ENCODE measurements around the gene ZNF136.
A peak's percentile ranks its signal among the peaks of the same experiment; 100 is the strongest.

Gene ZNF136

GRCh38 chr19:12139269-12139668 is 23.6 kb upstream of the ZNF136 start:
- ChIA-PET CTCF (interaction anchor here (1.5 kb wide), 1 partner anchor 13 kb away, joined by 7 read pairs; no protein-coding TSS in a partner anchor), POLR2A (interaction anchor here (0.5 to 1.3 kb wide), 4 partner anchors 17 to 564 kb away, joined by 3 to 20 read pairs (median 6); partner anchors contain the start of genes ZNF136 and ZNF625)
- H3K4me3 ChIP-seq (ENCODE audit: low read depth, low read length), result peak overlapping the region; percentile 63
- H3K36me3 ChIP-seq (ENCODE audit: control insufficient read depth in 2 of 2, insufficient read depth in 1 of 2, low read length in 2 of 2), result peaks cover 21 to 46% of the 10 kb centered on the region in 2 experiments
- H3K9me3 ChIP-seq (ENCODE audit: control insufficient read depth, insufficient read depth, low read depth, low read length), result no peaks in the 10 kb centered on the region
- no peak overlapping the region for H3K27ac ChIP-seq (ENCODE audit: extremely low read depth, low read depth, low read length)
- TF ChIP-seq SCRT2 (tag by site-specific recombination; IDR thresholded peaks at IDR 0.05) (no peak), ZBTB7A (tag by site-specific recombination; IDR thresholded peaks at IDR 0.05; ENCODE audit: low read depth) (no peak), PRDM6 (tag by site-specific recombination; IDR thresholded peaks at IDR 0.05) (no peak), ZNF639 (tag by site-specific recombination; IDR thresholded peaks at IDR 0.05) (no peak), OSR2 (tag by site-specific recombination; IDR thresholded peaks at IDR 0.05) (no peak), ZNF239 (tag by site-specific recombination; IDR thresholded peaks at IDR 0.05) (no peak), ZNF791 (tag by site-specific recombination; IDR thresholded peaks at IDR 0.05) (no peak), SP3 (tag by site-specific recombination; IDR thresholded peaks at IDR 0.05) (no peak), ZNF692 (tag by site-specific recombination; IDR thresholded peaks at IDR 0.05) (no peak), ZNF184 (tag by site-specific recombination; IDR thresholded peaks at IDR 0.05) (no peak), INSM2 (tag by site-specific recombination; IDR thresholded peaks at IDR 0.05) (no peak), ZNF132 (tag by site-specific recombination; IDR thresholded peaks at IDR 0.05; ENCODE audit: borderline replicate concordance) (no peak), SALL2 (tag by site-specific recombination; IDR thresholded peaks at IDR 0.05; ENCODE audit: borderline replicate concordance) (no peak), ZNF248 (tag by site-specific recombination; IDR thresholded peaks at IDR 0.05) (no peak), ZNF426 (tag by site-specific recombination; IDR thresholded peaks at IDR 0.05) (no peak), GLIS2 (tag by site-specific recombination; IDR thresholded peaks at IDR 0.05) (no peak), ZNF830 (tag by site-specific recombination; IDR thresholded peaks at IDR 0.05; ENCODE audit: low read depth) (no peak), GLIS1 (tag by site-specific recombination; IDR thresholded peaks at IDR 0.05) (no peak)
- TF ChIP-seq, protein P1, sequence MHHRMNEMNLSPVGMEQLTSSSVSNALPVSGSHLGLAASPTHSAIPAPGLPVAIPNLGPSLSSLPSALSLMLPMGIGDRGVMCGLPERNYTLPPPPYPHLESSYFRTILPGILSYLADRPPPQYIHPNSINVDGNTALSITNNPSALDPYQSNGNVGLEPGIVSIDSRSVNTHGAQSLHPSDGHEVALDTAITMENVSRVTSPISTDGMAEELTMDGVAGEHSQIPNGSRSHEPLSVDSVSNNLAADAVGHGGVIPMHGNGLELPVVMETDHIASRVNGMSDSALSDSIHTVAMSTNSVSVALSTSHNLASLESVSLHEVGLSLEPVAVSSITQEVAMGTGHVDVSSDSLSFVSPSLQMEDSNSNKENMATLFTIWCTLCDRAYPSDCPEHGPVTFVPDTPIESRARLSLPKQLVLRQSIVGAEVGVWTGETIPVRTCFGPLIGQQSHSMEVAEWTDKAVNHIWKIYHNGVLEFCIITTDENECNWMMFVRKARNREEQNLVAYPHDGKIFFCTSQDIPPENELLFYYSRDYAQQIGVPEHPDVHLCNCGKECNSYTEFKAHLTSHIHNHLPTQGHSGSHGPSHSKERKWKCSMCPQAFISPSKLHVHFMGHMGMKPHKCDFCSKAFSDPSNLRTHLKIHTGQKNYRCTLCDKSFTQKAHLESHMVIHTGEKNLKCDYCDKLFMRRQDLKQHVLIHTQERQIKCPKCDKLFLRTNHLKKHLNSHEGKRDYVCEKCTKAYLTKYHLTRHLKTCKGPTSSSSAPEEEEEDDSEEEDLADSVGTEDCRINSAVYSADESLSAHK (tag by site-specific recombination; IDR thresholded peaks at IDR 0.05), result no peak
- no peaks in the 10 kb centered on the region for H3K4me1 ChIP-seq (ENCODE audit: control insufficient read depth, insufficient read depth, low read length)

Data from HEK293 (cell line).